HFFc6 (cell line): Measurements from ENCODE around the gene LHX5. TPM values are rescaled to one million over a fixed set of nuclear protein-coding genes. Genes with fewer than 3 reads are reported as not detected.

ENCODE experiments used
- DNase-seq: peaks from one replicate; pipeline ENCODE4 v3.0.0-alpha.2; 2018
- H3K27ac Mint-ChIP-seq: 2 replicates; pipeline ENCODE4 v1.8.0; 2020; ENCODE audit warnings: mild to moderate bottlenecking, mixed read lengths
- H3K27me3 Mint-ChIP-seq: 2 replicates; pipeline ENCODE4 v1.8.0; 2021; ENCODE audit warnings: mild to moderate bottlenecking, moderate library complexity, mixed read lengths; ENCODE audit not compliant: insufficient read depth
- H3K36me3 Mint-ChIP-seq: 2 replicates; pipeline ENCODE4 v1.8.0; 2021; ENCODE audit warnings: low read depth, mixed read lengths
- H3K4me1 Mint-ChIP-seq: 2 replicates; pipeline ENCODE4 v1.8.0; 2020; ENCODE audit warnings: low read depth, mixed read lengths
- H3K4me3 Mint-ChIP-seq: 2 replicates; pipeline ENCODE4 v1.8.0; 2020; ENCODE audit warnings: mild to moderate bottlenecking, moderate library complexity, mixed read lengths
- H3K9me3 Mint-ChIP-seq: 2 replicates; pipeline ENCODE4 v1.8.0; 2020; ENCODE audit warnings: mild to moderate bottlenecking, mixed read lengths
- total RNA-seq, 6 experiments: library from RNA; stranded (reverse); fragmentation: NEBNext Ultra II Directional; extraction: Animal tissue kit (Norgen Biotek cat#: 25700); gene quantifications; 2 replicates in 1 of 6; 3 replicates in 5 of 6; pipeline ENCODE4 v1.2.3, GENCODE V29; 2021
- TF ChIP-seq, protein P1 (sequence below): fragments of 200-600 bp; sonication (generic); IDR thresholded peaks from 2 replicates; pipeline ENCODE4 v1.5.0; 2021; ENCODE audit warnings: antibody characterized with exemption, mild to moderate bottlenecking

The LHX5 gene
- total RNA-seq, 6 experiments from 2014 or later = not detected

DNA sequence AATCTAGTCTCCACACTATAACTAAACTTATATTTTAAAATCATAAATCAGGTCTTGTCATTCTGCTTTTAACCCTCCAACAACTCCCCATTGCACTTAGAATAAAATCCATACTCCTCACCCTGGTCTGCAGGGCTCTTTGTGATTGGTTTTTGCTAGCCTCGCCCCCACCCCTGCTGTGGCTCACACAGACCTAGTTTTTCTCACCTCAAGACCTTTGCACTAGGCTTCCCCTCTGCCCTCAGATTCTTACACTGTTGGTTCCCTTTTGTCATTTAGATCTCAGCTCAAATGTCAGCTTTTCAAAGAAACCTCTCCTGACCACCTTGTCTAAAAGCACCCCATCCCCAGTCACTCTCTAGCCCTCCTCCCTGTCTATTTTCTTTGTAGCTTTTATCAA, 10.7 kb upstream of the LHX5 start:
- H3K9me3 Mint-ChIP-seq = peaks cover 7% of the 10 kb centered on the region; the same call in 1 of the 2 replicates
- peaks cover 43% of the 10 kb centered on the region for H3K27me3 Mint-ChIP-seq
- TF ChIP-seq, protein P1, sequence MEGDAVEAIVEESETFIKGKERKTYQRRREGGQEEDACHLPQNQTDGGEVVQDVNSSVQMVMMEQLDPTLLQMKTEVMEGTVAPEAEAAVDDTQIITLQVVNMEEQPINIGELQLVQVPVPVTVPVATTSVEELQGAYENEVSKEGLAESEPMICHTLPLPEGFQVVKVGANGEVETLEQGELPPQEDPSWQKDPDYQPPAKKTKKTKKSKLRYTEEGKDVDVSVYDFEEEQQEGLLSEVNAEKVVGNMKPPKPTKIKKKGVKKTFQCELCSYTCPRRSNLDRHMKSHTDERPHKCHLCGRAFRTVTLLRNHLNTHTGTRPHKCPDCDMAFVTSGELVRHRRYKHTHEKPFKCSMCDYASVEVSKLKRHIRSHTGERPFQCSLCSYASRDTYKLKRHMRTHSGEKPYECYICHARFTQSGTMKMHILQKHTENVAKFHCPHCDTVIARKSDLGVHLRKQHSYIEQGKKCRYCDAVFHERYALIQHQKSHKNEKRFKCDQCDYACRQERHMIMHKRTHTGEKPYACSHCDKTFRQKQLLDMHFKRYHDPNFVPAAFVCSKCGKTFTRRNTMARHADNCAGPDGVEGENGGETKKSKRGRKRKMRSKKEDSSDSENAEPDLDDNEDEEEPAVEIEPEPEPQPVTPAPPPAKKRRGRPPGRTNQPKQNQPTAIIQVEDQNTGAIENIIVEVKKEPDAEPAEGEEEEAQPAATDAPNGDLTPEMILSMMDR = no peak
- no peaks in the 10 kb centered on the region for H3K36me3 Mint-ChIP-seq
- H3K4me3 Mint-ChIP-seq = no peak overlapping the region
- no peak for DNase-seq
- no peaks in the 10 kb centered on the region for H3K4me1 Mint-ChIP-seq
- H3K27ac Mint-ChIP-seq = no peak overlapping the region

DNA sequence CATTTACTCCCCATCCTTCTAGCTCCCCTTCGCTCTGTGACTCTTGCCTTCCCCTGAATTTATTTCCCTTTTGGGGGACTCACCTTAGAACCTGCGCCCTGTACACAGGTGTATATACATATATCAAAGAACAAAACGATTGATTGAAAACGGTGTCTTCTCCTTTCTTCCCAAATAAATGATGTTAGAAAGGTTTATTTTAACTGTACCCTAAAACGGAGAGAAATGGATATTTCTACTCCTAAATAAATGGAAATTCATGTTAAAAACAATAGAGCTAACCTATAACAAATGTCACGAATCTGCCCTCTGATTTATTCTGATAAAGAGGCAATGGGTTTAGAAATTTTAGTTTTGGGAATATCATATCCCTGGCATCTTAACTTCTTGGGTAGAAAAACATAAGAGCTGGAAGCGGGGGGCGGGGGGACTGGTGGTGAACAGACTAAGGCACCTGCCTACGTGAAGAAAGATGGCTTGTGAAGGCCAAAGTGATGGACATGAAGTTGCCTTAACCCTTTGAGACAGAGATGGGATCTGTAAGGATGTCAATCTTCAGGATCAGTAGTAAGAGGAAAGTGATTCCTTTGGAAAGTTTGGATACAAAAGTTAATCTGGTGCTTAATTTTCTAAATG, 8.8 kb upstream of the LHX5 start:
- no peak for DNase-seq
- Mint-ChIP-seq H3K4me1 (no peaks in the 10 kb centered on the region), H3K4me3 (no peak overlapping the region), H3K27me3 (peaks cover 50% of the 10 kb centered on the region), H3K36me3 (no peaks in the 10 kb centered on the region), H3K27ac (no peak overlapping the region), H3K9me3 (peaks cover 7% of the 10 kb centered on the region; the same call in 1 of the 2 replicates)
- TF ChIP-seq, protein P1 = no peak

DNA sequence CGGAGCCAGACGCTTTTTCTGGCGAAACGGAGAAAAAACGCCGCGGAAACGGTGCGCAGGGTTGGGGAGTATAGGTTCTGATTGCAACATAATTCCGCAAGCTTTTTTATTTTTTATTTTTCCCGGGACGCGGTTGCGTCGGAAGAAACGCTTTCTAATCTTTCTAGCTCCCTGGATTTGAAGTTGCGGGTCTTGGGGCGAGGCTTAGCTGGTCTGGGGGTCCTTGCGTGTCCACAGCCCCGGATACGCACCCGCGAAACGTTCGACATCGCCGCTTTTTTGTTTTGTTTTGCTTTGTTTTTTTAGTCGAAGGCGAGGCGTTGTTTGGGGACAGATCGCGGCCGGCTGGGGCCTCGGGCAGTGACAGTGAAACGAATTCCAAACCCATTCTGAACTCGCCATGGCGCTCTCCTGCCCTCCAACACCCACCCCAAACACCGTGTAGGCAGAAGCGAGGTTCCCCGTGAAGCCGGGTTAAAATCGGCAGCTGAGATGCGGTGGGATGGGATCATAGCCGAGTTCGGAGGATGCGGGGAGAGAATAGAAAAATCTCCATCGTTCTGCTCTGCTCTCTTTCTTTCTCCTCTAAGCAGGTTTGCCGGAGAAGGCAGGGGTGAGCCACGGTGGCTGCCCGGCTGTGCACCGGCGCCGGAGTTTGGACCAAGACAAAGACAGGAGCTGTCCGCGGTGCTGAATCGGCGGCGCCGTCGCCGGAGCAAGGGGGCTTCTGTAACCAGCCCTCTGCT, 8.1 kb upstream of the LHX5 start:
- Mint-ChIP-seq H3K9me3 (peaks cover 7% of the 10 kb centered on the region; the same call in 1 of the 2 replicates), H3K4me1 (no peaks in the 10 kb centered on the region), H3K4me3 (no peak overlapping the region), H3K36me3 (no peaks in the 10 kb centered on the region), H3K27ac (no peak overlapping the region), H3K27me3 (peaks cover 55% of the 10 kb centered on the region)
- no peak for DNase-seq
- TF ChIP-seq, protein P1 = no peak

- TF ChIP-seq, protein P1 = no peak
- peaks cover 7% of the 10 kb centered on the region; the same call in 1 of the 2 replicates for H3K9me3 Mint-ChIP-seq
- DNase-seq = no peak
- H3K36me3 Mint-ChIP-seq = no peaks in the 10 kb centered on the region
- H3K27me3 Mint-ChIP-seq = peaks cover 60% of the 10 kb centered on the region
- H3K4me3 Mint-ChIP-seq = no peak overlapping the region
- H3K27ac Mint-ChIP-seq = no peak overlapping the region
- H3K4me1 Mint-ChIP-seq = no peaks in the 10 kb centered on the region
These were observed 7.5 kb upstream of the LHX5 start for GRCh38 chr12:113479216-113479589.

DNA sequence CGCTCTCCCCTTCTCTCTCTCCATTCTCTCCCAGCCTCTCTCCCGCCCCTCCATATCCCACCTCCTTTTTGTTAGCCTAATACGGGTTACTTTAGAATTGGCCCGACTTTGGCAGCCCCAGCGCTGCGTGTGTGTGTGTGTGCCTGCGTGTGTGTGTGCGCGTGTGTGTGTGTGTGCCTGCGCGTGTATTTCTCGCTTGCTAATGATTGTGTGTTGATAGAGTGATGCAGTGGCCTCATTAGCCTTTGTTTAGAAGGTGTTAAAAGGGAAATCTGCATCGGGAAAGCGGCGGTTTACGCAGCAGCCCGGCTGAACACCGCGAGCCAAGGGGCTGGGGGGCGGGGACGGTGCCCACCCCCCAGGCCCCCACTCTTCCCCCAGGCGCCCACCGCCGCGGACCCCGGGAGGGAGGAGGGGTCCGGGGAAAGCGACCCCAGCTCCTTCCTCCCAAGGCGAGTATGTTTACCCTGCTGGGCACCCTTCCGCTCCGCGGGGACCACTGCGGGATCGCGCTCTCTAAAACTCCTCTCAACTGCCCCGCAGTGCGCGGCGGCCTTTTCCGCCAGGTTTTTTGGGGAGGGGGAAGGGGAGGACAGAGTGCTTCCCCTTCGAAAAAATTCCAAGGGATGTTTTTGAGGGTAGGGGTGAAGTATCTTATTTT, 6.8 kb upstream of the LHX5 start:
- no peaks in the 10 kb centered on the region for H3K36me3 Mint-ChIP-seq
- H3K4me1 Mint-ChIP-seq = no peaks in the 10 kb centered on the region
- no peak for DNase-seq
- H3K9me3 Mint-ChIP-seq = peaks cover 7% of the 10 kb centered on the region; the same call in 1 of the 2 replicates
- H3K4me3 Mint-ChIP-seq = no peak overlapping the region
- TF ChIP-seq, protein P1 = no peak
- H3K27ac Mint-ChIP-seq = no peak overlapping the region
- H3K27me3 Mint-ChIP-seq = peaks cover 61% of the 10 kb centered on the region
